ENCODE data around the gene C9. TPM values are rescaled to one million over a fixed set of nuclear protein-coding genes. Genes with fewer than 3 reads are reported as not detected.
"Not testable (repeated sequence)": the region's sequence is repeated elsewhere in the genome, so short reads cannot be mapped to it uniquely, and the experiment has no call there.

Gene C9
- total and polyA plus RNA-seq, 2 experiments from 2014 or later: not detected

- DNase-seq (ENCODE audit: low spot score); H2AFZ ChIP-seq; H3K9me2 ChIP-seq (ENCODE audit: insufficient read depth); H3F3A ChIP-seq (replicated peaks; ENCODE audit: low read depth); H3K79me2 ChIP-seq (replicated peaks; ENCODE audit: insufficient read depth); H3K27ac Mint-ChIP-seq; H3K9me3 Mint-ChIP-seq; ATAC-seq; H3K36me3 Mint-ChIP-seq (ENCODE audit: low read depth); H3K4me3 Mint-ChIP-seq; H3K27ac ChIP-seq (ENCODE audit: low read depth); H3K36me3 ChIP-seq (ENCODE audit: insufficient read depth); H4K20me1 ChIP-seq (replicated peaks; ENCODE audit: insufficient read depth); H3K4me3 ChIP-seq; H3K4me1 ChIP-seq (ENCODE audit: insufficient read depth); H3K27me3 Mint-ChIP-seq (ENCODE audit: insufficient read depth, low read depth, poor library complexity); H3K27me3 ChIP-seq (ENCODE audit: insufficient read depth); H3K4me2 ChIP-seq: not testable (repeated sequence)
- H3K4me1 Mint-ChIP-seq: peaks cover 13% of the 10 kb centered on the region
Observed at GRCh38 chr5:39403761-39404160, 39.5 kb upstream of the C9 start.

GRCh38 chr5:39402140-39402539 is 37.8 kb upstream of the C9 start:
- not testable (repeated sequence) for ATAC-seq; H3K4me2 ChIP-seq; DNase-seq (ENCODE audit: low spot score); H3F3A ChIP-seq (replicated peaks; ENCODE audit: low read depth); H3K9me3 Mint-ChIP-seq; H3K36me3 ChIP-seq (ENCODE audit: insufficient read depth); H3K27ac Mint-ChIP-seq; H3K27me3 ChIP-seq (ENCODE audit: insufficient read depth); H3K27me3 Mint-ChIP-seq (ENCODE audit: insufficient read depth, low read depth, poor library complexity); H3K4me3 Mint-ChIP-seq; H3K27ac ChIP-seq (ENCODE audit: low read depth); H3K9me2 ChIP-seq (ENCODE audit: insufficient read depth); H3K79me2 ChIP-seq (replicated peaks; ENCODE audit: insufficient read depth); H3K36me3 Mint-ChIP-seq (ENCODE audit: low read depth); H3K4me3 ChIP-seq; H4K20me1 ChIP-seq (replicated peaks; ENCODE audit: insufficient read depth); H3K4me1 ChIP-seq (ENCODE audit: insufficient read depth); H2AFZ ChIP-seq
- H3K4me1 Mint-ChIP-seq: peaks cover 13% of the 10 kb centered on the region

- Mint-ChIP-seq H3K36me3 (ENCODE audit: low read depth) (no peaks in the 10 kb centered on the region), H3K9me3 (no peaks in the 10 kb centered on the region), H3K4me1 (peaks cover 13% of the 10 kb centered on the region), H3K4me3 (no peak overlapping the region), H3K27me3 (ENCODE audit: insufficient read depth, low read depth, poor library complexity) (no peaks in the 10 kb centered on the region), H3K27ac (no peak overlapping the region)
- Histone ChIP-seq H3K9me2 (ENCODE audit: insufficient read depth) (no peaks in the 10 kb centered on the region; the same call in 1 of the 2 replicates), H3K4me1 (ENCODE audit: insufficient read depth) (peaks cover 9% of the 10 kb centered on the region; the same call in 1 of the 2 replicates), H3K27ac (ENCODE audit: low read depth) (no peak overlapping the region), H3K36me3 (ENCODE audit: insufficient read depth) (no peaks in the 10 kb centered on the region), H3K4me2 (peak overlapping the region; percentile 6; the same call in 1 of the 2 replicates), H4K20me1 (replicated peaks; ENCODE audit: insufficient read depth) (no peaks in the 10 kb centered on the region), H3K79me2 (replicated peaks; ENCODE audit: insufficient read depth) (no peaks in the 10 kb centered on the region), H3K4me3 (no peak overlapping the region), H3K27me3 (ENCODE audit: insufficient read depth) (no peaks in the 10 kb centered on the region), H2AFZ (no peak overlapping the region), H3F3A (replicated peaks; ENCODE audit: low read depth) (no peaks in the 10 kb centered on the region)
- DNase-seq (ENCODE audit: low spot score) (no peak), ATAC-seq (no peak)
- TF ChIP-seq POLR2AphosphoS5 (IDR thresholded peaks at IDR 0.05; ENCODE audit: low read depth) (no peak), ZNF331 (CRISPR knock-in tag; IDR thresholded peaks at IDR 0.05; ENCODE audit: low read depth) (no peak), EZH2phosphoT487 (IDR thresholded peaks at IDR 0.05; ENCODE audit: unreplicated experiment) (no peak), CREB1 (CRISPR knock-in tag; IDR thresholded peaks at IDR 0.05; ENCODE audit: low read depth) (no peak), CTCF (conservative IDR thresholded peaks at IDR 0.05; ENCODE audit: low read depth in 2 of 2) (no peak), ETS1 (IDR thresholded peaks at IDR 0.05) (no peak), ZNF114 (CRISPR knock-in tag; IDR thresholded peaks at IDR 0.05) (no peak)
Observed at GRCh38 chr5:39400713-39401578, 36.7 kb upstream of the C9 start.

All from GM23338 (cell line).